GM19043 (cell line): ENCODE results near the gene TTC23.

Experiments used
- ATAC-seq: cut with Tn5 transposase; IDR thresholded peaks from one replicate; pipeline ENCODE4 v1.9.1; 2021; ENCODE audit warnings: low read depth; ENCODE audit not compliant: unreplicated experiment

TTC23 gene

DNA sequence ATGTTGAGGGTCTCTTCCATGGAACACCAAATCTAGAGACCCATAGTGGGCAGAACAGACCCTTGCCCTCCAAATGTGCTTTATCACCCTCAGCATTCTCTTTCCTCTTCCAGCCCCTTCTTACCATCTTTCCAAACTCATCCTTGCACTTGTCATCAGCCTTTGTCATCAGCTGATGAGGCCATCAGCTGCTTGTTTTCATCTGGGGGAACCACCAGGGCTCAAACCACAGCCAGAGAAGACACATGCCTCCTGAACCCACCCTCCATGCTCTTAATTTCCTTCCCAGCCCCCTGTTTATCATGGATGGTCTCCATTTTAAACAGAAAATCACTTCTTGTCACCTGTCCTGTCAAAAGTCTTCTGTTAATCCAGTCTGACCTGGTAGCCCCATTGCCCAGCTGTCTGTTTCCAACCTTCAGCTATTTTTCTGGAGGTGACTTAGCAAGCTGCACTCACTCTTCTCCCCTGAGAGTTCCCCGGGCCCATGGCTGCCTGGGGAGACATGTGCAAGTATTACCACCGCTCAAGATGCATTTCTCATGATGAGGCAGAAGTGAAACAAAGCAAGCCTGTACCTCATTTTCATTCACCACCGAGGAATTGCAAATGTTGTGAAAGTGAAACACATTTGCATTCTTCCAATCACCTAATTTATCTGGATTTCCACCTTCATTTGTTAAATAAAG, 159.2 kb downstream of the TTC23 start:
- ATAC-seq, result peak; percentile 100

DNA sequence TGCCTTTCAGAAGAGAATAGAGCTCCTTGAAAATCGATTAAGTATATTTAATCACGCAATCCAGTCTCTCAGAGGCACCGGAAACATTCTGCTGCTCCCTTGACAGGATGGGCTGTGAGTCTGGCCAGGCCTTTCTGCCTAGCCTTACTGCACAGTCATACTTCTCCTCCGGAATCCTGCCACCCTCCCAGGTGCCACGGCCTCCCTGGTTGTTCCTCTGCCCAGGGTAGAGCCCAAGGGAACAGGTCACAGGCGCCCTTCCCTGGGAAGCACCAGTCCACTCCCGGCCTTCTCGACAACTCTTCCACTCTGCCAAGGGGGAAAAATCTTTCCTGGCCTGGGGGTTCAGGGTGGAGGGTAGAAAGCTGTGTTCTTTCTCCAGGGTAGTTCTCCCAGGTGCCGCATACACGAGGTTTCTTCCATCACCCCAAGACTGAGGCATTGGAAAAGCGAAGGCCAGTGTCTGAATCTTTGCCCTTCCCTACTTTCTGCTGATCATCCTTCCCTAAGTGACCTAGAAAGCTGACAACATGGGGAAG, 161.9 kb downstream of the TTC23 start:
- no peak for ATAC-seq

DNA sequence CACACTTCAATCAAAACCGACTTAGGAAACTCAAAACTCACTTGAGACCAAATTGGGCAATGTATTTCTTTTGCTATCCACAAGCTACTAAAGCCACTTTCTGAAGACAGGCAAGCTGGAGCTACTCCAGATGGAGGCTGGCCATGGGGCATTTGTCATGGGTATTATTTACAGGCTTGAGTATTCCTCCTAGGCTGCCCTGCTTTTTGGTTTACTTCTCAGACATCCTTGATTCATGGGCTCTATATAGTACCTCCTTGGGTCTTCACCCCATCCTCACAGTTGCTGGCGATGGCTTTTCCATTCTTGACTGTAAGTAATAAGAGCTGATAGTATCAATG, 163.1 kb downstream of the TTC23 start:
- ATAC-seq, result no peak
